K562 (cell line): ENCODE measurements around the gene NRARP. TPM values are rescaled to one million over a fixed set of nuclear protein-coding genes. Genes with fewer than 3 reads are reported as not detected.

ENCODE experiments used
- ATAC-seq: fragments of 200-7000 bp; cut with Tn5 transposase; 3 replicates; pipeline ENCODE4 v1.9.1; 2020; ENCODE audit warnings: moderate library complexity
- BruUV-seq: library from RNA; stranded (reverse); fragments of 400-500 nt; replicated peaks from 2 replicates; lab custom pipeline; 2021; lab: Mats Ljungman, UMichigan
- CTCF ChIA-PET: fragments of 300-600 bp; formaldehyde crosslinking; extraction: SDS; loops from one replicate; lab custom pipeline; 2021; ENCODE audit warnings: low intra/inter-chr PET ratio; lab: Yijun Ruan, JAX
- POLR2A ChIA-PET: fragments of 300-600, 350-650 bp; sonication (Branson Sonifier 250); formaldehyde crosslinking; extraction: SDS; loops from one replicate; lab custom pipeline; 2021; ENCODE audit warnings: antibody characterized with exemption, inconsistent platforms; lab: Yijun Ruan, JAX
- DNase-seq, 4 experiments: peaks; one replicate each; pipeline versions ENCODE4 v3.0.0 to v3.0.0-alpha.2; 2011 to 2018; ENCODE audit warnings: low spot score in 3 of 4, mixed read lengths in 3 of 4; ENCODE audit errors: extremely low read depth in 1 of 4
- FAIRE-seq: peaks from 2 replicates; lab custom pipeline; 2011; peaks lifted over from hg19 to GRCh38; lab: Jason Lieb, UNC
- H2AFZ ChIP-seq: 2 replicates; pipeline ENCODE4 v1.6.0; 2011; ENCODE audit warnings: low read depth, low read length, control low read depth, inconsistent platforms
- H3K27ac ChIP-seq: fragments of 200-600 bp; 3 replicates; pipeline ENCODE4 v1.8.0; 2011; ENCODE audit warnings: low read depth, mild to moderate bottlenecking, control low read depth, inconsistent platforms, low read length, moderate library complexity, mixed read lengths; ENCODE audit errors: extremely low read depth
- H3K27me3 ChIP-seq, 2 experiments: fragments of 300-600 bp in 1 of 2; 2 replicates in 1 of 2; 3 replicates in 1 of 2; pipeline versions ENCODE4 v1.6.0 to v1.8.0; 2011; ENCODE audit warnings: inconsistent platforms in 2 of 2, low read length in 2 of 2, mild to moderate bottlenecking in 1 of 2, mixed read lengths in 1 of 2, moderate library complexity in 1 of 2; ENCODE audit not compliant: control insufficient read depth in 2 of 2, insufficient read depth in 2 of 2
- H3K36me3 ChIP-seq: fragments of 300-600 bp; 3 replicates; pipeline ENCODE4 v1.8.0; 2011; ENCODE audit warnings: mild to moderate bottlenecking, low read length, inconsistent platforms; ENCODE audit not compliant: control insufficient read depth, insufficient read depth
- H3K4me1 ChIP-seq, 2 experiments: fragments of 200-600 bp in 1 of 2; replicated peaks in 1 of 2; 2 replicates in 1 of 2; 3 replicates in 1 of 2; pipeline versions ENCODE4 v1.5.1 to v1.8.0; 2011; ENCODE audit warnings: inconsistent platforms in 2 of 2, low read length in 2 of 2, mild to moderate bottlenecking in 1 of 2, mixed read lengths in 1 of 2, moderate library complexity in 1 of 2; ENCODE audit not compliant: control insufficient read depth in 2 of 2, insufficient read depth in 2 of 2
- H3K4me2 ChIP-seq: 2 replicates; pipeline ENCODE4 v1.6.1; 2011; ENCODE audit warnings: low read length, control low read depth, inconsistent platforms, mixed read lengths; ENCODE audit not compliant: insufficient read depth
- H3K4me3 ChIP-seq: fragments of 200-600 bp; sonication (generic), shearing (Covaris generic); 2 replicates; pipeline ENCODE4 v1.5.1; 2016; ENCODE audit warnings: control low read depth, inconsistent platforms
- H3K79me2 ChIP-seq: fragments of 200-600 bp; 3 replicates; pipeline ENCODE4 v1.8.0; 2011; ENCODE audit warnings: low read length, inconsistent platforms; ENCODE audit not compliant: control insufficient read depth, insufficient read depth
- H3K9ac ChIP-seq, 2 experiments: 2 replicates each; pipeline versions ENCODE4 v1.6.0 to v1.6.1; 2011; ENCODE audit warnings: low read depth in 2 of 2, low read length in 2 of 2, control low read depth in 1 of 2, inconsistent platforms in 1 of 2, mild to moderate bottlenecking in 1 of 2, mixed read lengths in 1 of 2; ENCODE audit not compliant: insufficient read depth in 1 of 2
- H3K9me1 ChIP-seq: one replicate; pipeline ENCODE4 v1.6.0; 2011; ENCODE audit warnings: inconsistent platforms, mild to moderate bottlenecking, low read length, moderate library complexity; ENCODE audit not compliant: control insufficient read depth, insufficient read depth
- H3K9me3 ChIP-seq: replicated peaks from 2 replicates; pipeline ENCODE4 v1.5.1; 2011; ENCODE audit warnings: low read depth, low read length, inconsistent platforms; ENCODE audit not compliant: control insufficient read depth, insufficient read depth
- H4K20me1 ChIP-seq: replicated peaks from 2 replicates; pipeline ENCODE4 v1.6.1; 2011; ENCODE audit warnings: low read length, inconsistent platforms, mixed read lengths; ENCODE audit not compliant: control insufficient read depth, insufficient read depth
- POLR2G ChIP-seq: fragments of 200-400 bp; formaldehyde crosslinking; IDR thresholded peaks from 2 replicates; pipeline ENCODE4 v1.6.1; 2017; ENCODE audit warnings: low read depth, mild to moderate bottlenecking, antibody characterized with exemption, low read length, moderate library complexity
- RBFOX2 ChIP-seq: fragments of 200-400 bp; formaldehyde crosslinking; IDR thresholded peaks from 2 replicates; pipeline ENCODE4 v1.6.1; 2017; ENCODE audit warnings: low read depth, mild to moderate bottlenecking, low read length, moderate library complexity
- RBM22 ChIP-seq: fragments of 200-400 bp; formaldehyde crosslinking; IDR thresholded peaks from 2 replicates; pipeline ENCODE4 v1.6.1; 2018; ENCODE audit warnings: low read length, low read depth; ENCODE audit not compliant: poor library complexity, severe bottlenecking
- TCF7L2 ChIP-seq: fragments of 150-350 bp; IDR thresholded peaks from 2 replicates; pipeline ENCODE4 v1.6.1; 2016; ENCODE audit warnings: low read depth, mild to moderate bottlenecking, low read length, moderate library complexity
- WGBS: fragments of 100-300 bp; shearing (Covaris generic); methylation state at CpG from one replicate; pipeline ENCODE4 v1.1.6; 2016; ENCODE audit warnings: low coverage, mixed read lengths; ENCODE audit not compliant: insufficient coverage; ENCODE audit errors: missing lambda C conversion rate; 5-methylcytosine and 5-hydroxymethylcytosine counted together
- in situ Hi-C: fragments of 300-500 bp; cut with MboI; formaldehyde crosslinking; loops from 4 replicates; pipeline ENCODE4 v1.15.0; 2018; ENCODE audit warnings: inconsistent platforms, mixed read lengths
- intact Hi-C: fragments of 100-400 bp; cut with micrococcal nuclease; formaldehyde crosslinking; loops from 2 replicates; pipeline ENCODE4 v1.14.2; 2022
- polyA plus RNA-seq, 8 experiments: library from polyadenylated mRNA; depleted of rRNA in 4 of 8; stranded (reverse) in 5 of 8; unstranded in 3 of 8; fragments of >200 nt; fragmentation: Nextera tagmentation in 2 of 8; fragmentation: Illumina TruSeq in 1 of 8; extraction: Ambion mirVana in 2 of 8; extraction: Trizol in 1 of 8; gene quantifications; 2 replicates each; pipeline versions ENCODE4 v1.2.1 to v1.2.3, GENCODE V29; 2011 to 2014; ENCODE audit warnings: inconsistent platforms in 1 of 8, missing spikeins in 1 of 8
- total RNA-seq, 7 experiments: library from RNA; depleted of rRNA in 6 of 7; stranded (reverse); fragments of >200 nt in 6 of 7; fragmentation: Illumina TruSeq in 2 of 7; extraction: Trizol in 2 of 7; gene quantifications; 2 replicates each; pipeline versions ENCODE4 v1.2.1 to v1.2.3, GENCODE V29; 2011 to 2021; ENCODE audit warnings: low replicate concordance in 1 of 7

The NRARP gene
- total and polyA plus RNA-seq, 9 of the 15 experiments (the other 6 are each of a cell fraction or from before 2014, with no cell fraction given): 2.0 to 24.5 (median 7.2) TPM; not detected in 2

GRCh38 chr9:137266585-137267453 is 35.3 kb downstream of the NRARP start:
- FAIRE-seq (no peak), DNase-seq (no peak), ATAC-seq (no peak)
- in situ Hi-C loops: no loop called here
- Histone ChIP-seq H3K4me3 (no peak overlapping the region), H3K9me3 (no peaks in the 10 kb centered on the region), H3K9me1 (no peaks in the 10 kb centered on the region), H2AFZ (no peak overlapping the region), H3K4me1 (peaks cover 20 to 60% of the 10 kb centered on the region in 2 experiments), H3K27ac (no peak overlapping the region), H3K4me2 (no peak overlapping the region), H3K79me2 (peaks cover 10% of the 10 kb centered on the region; the same call in 2 of the 3 replicates), H3K36me3 (peaks cover 73% of the 10 kb centered on the region), H4K20me1 (no peaks in the 10 kb centered on the region), H3K27me3 (no peaks in the 10 kb centered on the region), H3K9ac (peak overlapping the region in 1 of 2 experiments; percentile 28; a peak in 1 of 4 replicates)
- CTCF ChIA-PET: no interaction called here
- WGBS: 92% methylated on average over 20 of the region's 34 CpGs
- BruUV-seq: no TSS peak
- POLR2A ChIA-PET: interaction anchor here (0.5 to 4.2 kb wide), 8 partner anchors 10 to 137 kb away, joined by 3 to 23 read pairs (median 3); partner anchors contain the start of genes NRARP and TOR4A
- peak; percentile 41; the same call in 1 of the 2 replicates for TF ChIP-seq RBFOX2
- TF ChIP-seq TCF7L2: no peak
- peak; percentile 57 for TF ChIP-seq POLR2G
- TF ChIP-seq RBM22: peak; percentile 28
- intact Hi-C loops: no loop called here
